ENCODE results near the gene FANCC.

FANCC gene

GRCh38 chr9:95313010-95313498 lies 4.5 kb downstream of the FANCC start:
- peak; percentile 59 for DNase-seq
- Histone ChIP-seq H3K18ac (ENCODE audit: low read depth in 1 of 2, low read length in 2 of 2) (peak overlapping the region in 1 of 2 experiments; percentile 8), H2AFZ (ENCODE audit: low read depth, low read length) (no peak overlapping the region), H2BK5ac (ENCODE audit: low read depth, low read length, poor library complexity, severe bottlenecking) (no peak overlapping the region), H3K4me3 (ENCODE audit: insufficient read depth in 1 of 2, low read depth in 1 of 2, low read length in 2 of 2) (peak overlapping the region; percentile 27 to 77), H3K9ac (ENCODE audit: low read length) (peak overlapping the region; percentile 43), H3K27me3 (ENCODE audit: control insufficient read depth in 1 of 2, insufficient read depth in 1 of 2, low read length in 2 of 2) (no peaks in the 10 kb centered on the region), H4K8ac (ENCODE audit: low read length) (peak overlapping the region; percentile 12), H3K4ac (ENCODE audit: low read depth in 1 of 2, low read length in 2 of 2) (no peak overlapping the region), H3K23ac (ENCODE audit: low read length in 2 of 2) (no peak overlapping the region), H3K79me1 (replicated peaks; ENCODE audit: low read length, poor library complexity, severe bottlenecking) (peaks cover 28% of the 10 kb centered on the region), H4K91ac (ENCODE audit: low read length) (no peak overlapping the region), H3K36me3 (ENCODE audit: control insufficient read depth in 1 of 2, insufficient read depth in 2 of 2, low read depth in 1 of 2, low read length in 2 of 2) (no peaks in the 10 kb centered on the region), H3K4me1 (ENCODE audit: control insufficient read depth, insufficient read depth, low read depth, low read length) (no peaks in the 10 kb centered on the region), H2BK120ac (ENCODE audit: low read depth, low read length) (no peak overlapping the region), H3K4me2 (ENCODE audit: low read length, poor library complexity, severe bottlenecking) (peak overlapping the region; percentile 31), H2AK5ac (ENCODE audit: low read length, severe bottlenecking) (no peak overlapping the region), H3K27ac (ENCODE audit: low read length, poor library complexity, severe bottlenecking) (no peak overlapping the region), H3K9me3 (ENCODE audit: control insufficient read depth, low read length) (no peaks in the 10 kb centered on the region), H2BK15ac (ENCODE audit: low read depth, poor library complexity, severe bottlenecking) (no peak overlapping the region), H3K14ac (ENCODE audit: low read length in 2 of 2) (no peak overlapping the region), H2BK12ac (ENCODE audit: low read length in 2 of 2) (no peak overlapping the region)
- WGBS, result 69% methylated on average over 22 of the region's 29 CpGs

DNA sequence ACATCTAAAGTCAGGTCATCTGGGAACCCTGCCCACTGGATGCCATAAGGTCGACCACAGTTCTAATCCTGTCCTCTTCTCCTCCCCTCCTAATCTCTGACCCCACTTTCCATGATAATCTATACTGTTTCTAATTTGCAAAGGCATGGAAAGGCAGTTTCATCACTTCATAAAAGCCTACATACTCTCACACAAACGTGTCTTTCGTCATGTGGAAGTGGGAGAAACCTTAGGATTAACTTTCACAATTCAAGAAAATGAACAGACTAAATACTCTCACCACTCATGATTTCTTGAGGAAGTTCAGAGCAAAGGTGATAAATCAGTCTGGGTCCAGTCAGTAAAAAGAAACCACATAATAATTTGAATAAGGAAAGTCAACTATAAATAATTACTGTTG lies 5.5 kb downstream of the FANCC start:
- H2AFZ ChIP-seq (ENCODE audit: low read depth, low read length), result no peak overlapping the region
- peaks cover under 1% of the 10 kb centered on the region for H3K4me1 ChIP-seq (ENCODE audit: control insufficient read depth, insufficient read depth, low read depth, low read length)
- no peak overlapping the region for H3K4me2 ChIP-seq (ENCODE audit: low read length, poor library complexity, severe bottlenecking)
- H3K9ac ChIP-seq (ENCODE audit: low read length), result no peak overlapping the region
- H3K4ac ChIP-seq (ENCODE audit: low read depth in 1 of 2, low read length in 2 of 2), result no peak overlapping the region
- no peaks in the 10 kb centered on the region for H3K9me3 ChIP-seq (ENCODE audit: control insufficient read depth, low read length)
- H3K23ac ChIP-seq (ENCODE audit: low read length in 2 of 2), result no peak overlapping the region
- DNase-seq, result no peak
- no peak overlapping the region for H3K18ac ChIP-seq (ENCODE audit: low read depth in 1 of 2, low read length in 2 of 2)
- H3K14ac ChIP-seq (ENCODE audit: low read length in 2 of 2), result no peak overlapping the region
- no peak overlapping the region for H2BK5ac ChIP-seq (ENCODE audit: low read depth, low read length, poor library complexity, severe bottlenecking)
- no peaks in the 10 kb centered on the region for H3K27me3 ChIP-seq (ENCODE audit: control insufficient read depth in 1 of 2, insufficient read depth in 1 of 2, low read length in 2 of 2)
- H2BK12ac ChIP-seq (ENCODE audit: low read length in 2 of 2), result no peak overlapping the region
- no peaks in the 10 kb centered on the region for H3K36me3 ChIP-seq (ENCODE audit: control insufficient read depth in 1 of 2, insufficient read depth in 2 of 2, low read depth in 1 of 2, low read length in 2 of 2)
- no peak overlapping the region for H4K8ac ChIP-seq (ENCODE audit: low read length)
- H2BK120ac ChIP-seq (ENCODE audit: low read depth, low read length), result no peak overlapping the region
- H2BK15ac ChIP-seq (ENCODE audit: low read depth, poor library complexity, severe bottlenecking), result no peak overlapping the region
- H4K91ac ChIP-seq (ENCODE audit: low read length), result no peak overlapping the region
- no peak overlapping the region for H2AK5ac ChIP-seq (ENCODE audit: low read length, severe bottlenecking)
- peaks cover 30% of the 10 kb centered on the region for H3K79me1 ChIP-seq (replicated peaks; ENCODE audit: low read length, poor library complexity, severe bottlenecking)
- 92% methylated on average over 1 of the region's 3 CpGs for WGBS
- no peak overlapping the region for H3K4me3 ChIP-seq (ENCODE audit: insufficient read depth in 1 of 2, low read depth in 1 of 2, low read length in 2 of 2)
- no peak overlapping the region for H3K27ac ChIP-seq (ENCODE audit: low read length, poor library complexity, severe bottlenecking)

DNA sequence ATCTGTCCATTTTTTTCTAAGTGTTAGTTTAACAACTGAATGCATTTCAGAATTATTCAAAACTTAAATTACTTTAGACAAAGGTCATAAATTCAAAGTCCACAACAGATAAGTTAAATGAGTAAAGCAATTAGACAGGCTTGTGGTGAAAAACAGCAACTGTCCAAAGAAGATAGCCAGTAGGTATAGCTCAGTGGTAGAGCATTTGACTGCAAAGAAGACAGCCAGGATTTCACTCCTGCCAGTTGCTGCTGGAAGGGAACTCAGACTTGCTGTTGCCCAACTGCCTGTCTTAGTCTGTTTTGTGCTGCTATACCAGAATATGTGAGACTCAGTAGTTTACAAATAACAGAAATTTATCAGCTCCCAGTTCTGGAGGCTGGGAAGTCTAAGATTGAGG lies 10.0 kb downstream of the FANCC start:
- H2BK5ac ChIP-seq (ENCODE audit: low read depth, low read length, poor library complexity, severe bottlenecking), result no peak overlapping the region
- H2AK5ac ChIP-seq (ENCODE audit: low read length, severe bottlenecking), result no peak overlapping the region
- H3K27ac ChIP-seq (ENCODE audit: low read length, poor library complexity, severe bottlenecking), result no peak overlapping the region
- H3K4ac ChIP-seq (ENCODE audit: low read depth in 1 of 2, low read length in 2 of 2), result no peak overlapping the region
- H2BK120ac ChIP-seq (ENCODE audit: low read depth, low read length), result no peak overlapping the region
- peak; percentile 37 for DNase-seq
- no peak overlapping the region for H4K91ac ChIP-seq (ENCODE audit: low read length)
- H3K9ac ChIP-seq (ENCODE audit: low read length), result no peak overlapping the region
- H2BK12ac ChIP-seq (ENCODE audit: low read length in 2 of 2), result peak overlapping the region in 1 of 2 experiments; percentile 31
- H3K9me3 ChIP-seq (ENCODE audit: control insufficient read depth, low read length), result no peaks in the 10 kb centered on the region
- peak overlapping the region in 1 of 2 experiments; percentile 5 for H3K18ac ChIP-seq (ENCODE audit: low read depth in 1 of 2, low read length in 2 of 2)
- H3K79me1 ChIP-seq (replicated peaks; ENCODE audit: low read length, poor library complexity, severe bottlenecking), result peaks cover 31% of the 10 kb centered on the region
- H3K14ac ChIP-seq (ENCODE audit: low read length in 2 of 2), result no peak overlapping the region
- H3K27me3 ChIP-seq (ENCODE audit: control insufficient read depth in 1 of 2, insufficient read depth in 1 of 2, low read length in 2 of 2), result no peaks in the 10 kb centered on the region
- H3K36me3 ChIP-seq (ENCODE audit: control insufficient read depth in 1 of 2, insufficient read depth in 2 of 2, low read depth in 1 of 2, low read length in 2 of 2), result no peaks in the 10 kb centered on the region
- no peak overlapping the region for H3K4me2 ChIP-seq (ENCODE audit: low read length, poor library complexity, severe bottlenecking)
- no peak overlapping the region for H4K8ac ChIP-seq (ENCODE audit: low read length)
- H3K4me1 ChIP-seq (ENCODE audit: control insufficient read depth, insufficient read depth, low read depth, low read length), result peaks cover 4% of the 10 kb centered on the region
- H2BK15ac ChIP-seq (ENCODE audit: low read depth, poor library complexity, severe bottlenecking), result no peak overlapping the region
- no peak overlapping the region for H2AFZ ChIP-seq (ENCODE audit: low read depth, low read length)
- no peak overlapping the region for H3K23ac ChIP-seq (ENCODE audit: low read length in 2 of 2)
- no peak overlapping the region for H3K4me3 ChIP-seq (ENCODE audit: insufficient read depth in 1 of 2, low read depth in 1 of 2, low read length in 2 of 2)

DNA sequence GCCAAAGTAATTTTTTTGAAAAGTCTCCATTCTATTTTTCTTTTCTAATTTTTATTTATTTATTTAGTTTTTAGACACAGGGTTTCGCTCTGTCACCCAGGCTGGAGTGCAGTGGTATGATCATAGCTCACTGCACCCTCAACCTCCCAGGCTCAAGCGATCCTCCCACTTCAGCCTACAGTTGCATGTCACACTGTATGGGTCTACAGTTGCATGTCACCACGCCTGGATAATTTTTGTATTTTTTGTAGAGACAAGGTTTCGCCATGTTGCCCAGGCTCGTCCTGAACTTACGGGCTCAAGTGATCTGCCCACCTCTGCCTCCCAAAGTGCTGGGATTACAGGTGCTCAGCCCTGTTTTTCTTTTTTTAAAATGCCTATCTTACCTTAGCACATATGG lies 10.7 kb downstream of the FANCC start:
- H3K14ac ChIP-seq (ENCODE audit: low read length in 2 of 2), result no peak overlapping the region
- no peaks in the 10 kb centered on the region for H3K36me3 ChIP-seq (ENCODE audit: control insufficient read depth in 1 of 2, insufficient read depth in 2 of 2, low read depth in 1 of 2, low read length in 2 of 2)
- no peak overlapping the region for H2BK12ac ChIP-seq (ENCODE audit: low read length in 2 of 2)
- no peak overlapping the region for H3K27ac ChIP-seq (ENCODE audit: low read length, poor library complexity, severe bottlenecking)
- no peak overlapping the region for H3K23ac ChIP-seq (ENCODE audit: low read length in 2 of 2)
- H4K91ac ChIP-seq (ENCODE audit: low read length), result no peak overlapping the region
- H2AFZ ChIP-seq (ENCODE audit: low read depth, low read length), result no peak overlapping the region
- H3K9me3 ChIP-seq (ENCODE audit: control insufficient read depth, low read length), result no peaks in the 10 kb centered on the region
- H4K8ac ChIP-seq (ENCODE audit: low read length), result no peak overlapping the region
- H2BK15ac ChIP-seq (ENCODE audit: low read depth, poor library complexity, severe bottlenecking), result no peak overlapping the region
- WGBS, result 97% methylated on average over 6 of the region's 6 CpGs
- H2BK120ac ChIP-seq (ENCODE audit: low read depth, low read length), result no peak overlapping the region
- H2AK5ac ChIP-seq (ENCODE audit: low read length, severe bottlenecking), result no peak overlapping the region
- H3K18ac ChIP-seq (ENCODE audit: low read depth in 1 of 2, low read length in 2 of 2), result peak overlapping the region in 1 of 2 experiments; percentile 52
- H3K4me3 ChIP-seq (ENCODE audit: insufficient read depth in 1 of 2, low read depth in 1 of 2, low read length in 2 of 2), result no peak overlapping the region
- H2BK5ac ChIP-seq (ENCODE audit: low read depth, low read length, poor library complexity, severe bottlenecking), result no peak overlapping the region
- DNase-seq, result no peak
- H3K4me1 ChIP-seq (ENCODE audit: control insufficient read depth, insufficient read depth, low read depth, low read length), result peaks cover 4% of the 10 kb centered on the region
- no peak overlapping the region for H3K4ac ChIP-seq (ENCODE audit: low read depth in 1 of 2, low read length in 2 of 2)
- no peak overlapping the region for H3K9ac ChIP-seq (ENCODE audit: low read length)
- no peaks in the 10 kb centered on the region for H3K27me3 ChIP-seq (ENCODE audit: control insufficient read depth in 1 of 2, insufficient read depth in 1 of 2, low read length in 2 of 2)
- peaks cover 31% of the 10 kb centered on the region for H3K79me1 ChIP-seq (replicated peaks; ENCODE audit: low read length, poor library complexity, severe bottlenecking)
- H3K4me2 ChIP-seq (ENCODE audit: low read length, poor library complexity, severe bottlenecking), result no peak overlapping the region

Measured in mesenchymal stem cell (in vitro differentiated cells and primary cell).